Activated CD4-positive, CD25-positive, alpha-beta regulatory T cell treated with anti-CD3 and anti-CD28 coated beads, Interleukin-2, amount 50 U/mL, for 24 hours (primary cell): ENCODE results near the gene CHRNA4.
"Not testable (repeated sequence)": the region's sequence is repeated elsewhere in the genome, so short reads cannot be mapped to it uniquely, and the experiment has no call there.

Experiments
- ATAC-seq, 2 donors: fragments of 150-1000 bp; cut with Tn5 transposase; one replicate each; pipeline ENCODE4 v1.10.0; 2021; ENCODE audit warnings: mild to moderate bottlenecking in 1 of 2, moderate library complexity in 1 of 2

Gene CHRNA4

GRCh38 chr20:63397155-63397843 lies 36.1 kb upstream of the CHRNA4 start:
- ATAC-seq: no peak

GRCh38 chr20:63396300-63396699 lies 35.2 kb upstream of the CHRNA4 start:
- ATAC-seq: no peak

- no peak for ATAC-seq
These were observed 34.6 kb upstream of the CHRNA4 start for GRCh38 chr20:63395723-63396122.

- ATAC-seq: no peak
These were observed 33.8 kb upstream of the CHRNA4 start for GRCh38 chr20:63394920-63395455.

- ATAC-seq: no peak
These were observed 33.1 kb upstream of the CHRNA4 start for GRCh38 chr20:63394069-63394919.

GRCh38 chr20:63393566-63393965 lies 32.4 kb upstream of the CHRNA4 start:
- ATAC-seq: no peak

GRCh38 chr20:63392465-63393365 lies 31.6 kb upstream of the CHRNA4 start:
- no peak for ATAC-seq

GRCh38 chr20:63387917-63388316 lies 26.8 kb upstream of the CHRNA4 start:
- ATAC-seq: no peak

- no peak for ATAC-seq
These were observed 26.2 kb upstream of the CHRNA4 start for GRCh38 chr20:63387393-63387792.

GRCh38 chr20:63386491-63386890 lies 25.3 kb upstream of the CHRNA4 start:
- no peak for ATAC-seq

- ATAC-seq: no peak
These were observed 24.7 kb upstream of the CHRNA4 start for GRCh38 chr20:63385819-63386218.

- ATAC-seq: no peak
These were observed 23.2 kb upstream of the CHRNA4 start for GRCh38 chr20:63384336-63384735.

- ATAC-seq: no peak
These were observed 22.4 kb upstream of the CHRNA4 start for GRCh38 chr20:63383556-63383955.

- ATAC-seq: no peak
These were observed 21.6 kb upstream of the CHRNA4 start for GRCh38 chr20:63382551-63383300.

- ATAC-seq: no peak
These were observed 20.8 kb upstream of the CHRNA4 start for GRCh38 chr20:63381781-63382431.

GRCh38 chr20:63380346-63380870 lies 19.3 kb upstream of the CHRNA4 start:
- no peak for ATAC-seq

- not testable (repeated sequence) for ATAC-seq
These were observed 18.7 kb upstream of the CHRNA4 start for GRCh38 chr20:63379872-63380271.

- ATAC-seq: no peak
These were observed 18.1 kb upstream of the CHRNA4 start for GRCh38 chr20:63379296-63379695.

- ATAC-seq: no peak
These were observed 17.5 kb upstream of the CHRNA4 start for GRCh38 chr20:63378626-63379025.

GRCh38 chr20:63377951-63378381 lies 16.8 kb upstream of the CHRNA4 start:
- ATAC-seq: no peak

GRCh38 chr20:63377256-63377941 lies 16.2 kb upstream of the CHRNA4 start:
- ATAC-seq: no peak
